Activated naive CD4-positive, alpha-beta T cell treated with anti-CD3 and anti-CD28 coated beads for 36 hours (primary cell): ENCODE data around the gene SLC26A9. TPM values are rescaled to one million over a fixed set of nuclear protein-coding genes. Genes with fewer than 3 reads are reported as not detected.

Experiments
- CTCF ChIA-PET: fragments of 350-600 bp; sonication (Branson Sonifier 250); formaldehyde crosslinking; loops from one replicate; lab custom pipeline; 2021; ENCODE audit warnings: antibody characterized with exemption; lab: Charles Lee
- DNase-seq: peaks from one replicate; pipeline ENCODE4 v3.0.0-alpha.2; 2020
- H3K27ac Mint-ChIP-seq: one replicate; pipeline ENCODE4 v1.8.0; 2021; ENCODE audit warnings: mild to moderate bottlenecking, mixed read lengths
- H3K27me3 Mint-ChIP-seq: one replicate; pipeline ENCODE4 v1.8.0; 2021; ENCODE audit warnings: low read depth, mixed read lengths
- H3K36me3 Mint-ChIP-seq: one replicate; pipeline ENCODE4 v1.8.0; 2021; ENCODE audit warnings: low read depth, mixed read lengths
- H3K4me1 Mint-ChIP-seq: one replicate; pipeline ENCODE4 v1.8.0; 2021; ENCODE audit warnings: low read depth, mixed read lengths
- H3K4me3 Mint-ChIP-seq: one replicate; pipeline ENCODE4 v1.8.0; 2021; ENCODE audit warnings: mild to moderate bottlenecking, moderate library complexity, mixed read lengths
- H3K9me3 Mint-ChIP-seq: one replicate; pipeline ENCODE4 v1.8.0; 2021; ENCODE audit warnings: mixed read lengths
- intact Hi-C: fragments of 100-400 bp; cut with micrococcal nuclease; formaldehyde crosslinking; loops from one replicate; pipeline ENCODE4 v1.15.1; 2023
- total RNA-seq, 2 experiments: library from RNA; stranded (reverse); gene quantifications; one replicate each; pipeline ENCODE4 v1.2.3, GENCODE V29; 2021

SLC26A9 gene
- total RNA-seq, 2 experiments from 2014 or later = not detected

GRCh38 chr1:205929496-205930194, 13.6 kb downstream of the SLC26A9 start:
- Mint-ChIP-seq H3K36me3 (no peaks in the 10 kb centered on the region), H3K4me3 (no peak overlapping the region), H3K9me3 (no peaks in the 10 kb centered on the region), H3K4me1 (no peaks in the 10 kb centered on the region), H3K27me3 (no peaks in the 10 kb centered on the region), H3K27ac (no peak overlapping the region)
- intact Hi-C loops = no loop called here
- CTCF ChIA-PET = interaction anchor here (2.2 kb wide), 1 partner anchor 48 kb away, joined by 8 read pairs; no protein-coding TSS in a partner anchor
- DNase-seq = no peak

- intact Hi-C loops = no loop called here
- Mint-ChIP-seq H3K4me3 (no peak overlapping the region), H3K4me1 (no peaks in the 10 kb centered on the region), H3K9me3 (no peaks in the 10 kb centered on the region), H3K27ac (no peak overlapping the region), H3K36me3 (no peaks in the 10 kb centered on the region), H3K27me3 (no peaks in the 10 kb centered on the region)
- no peak for DNase-seq
- CTCF ChIA-PET = interaction anchor here (2.2 kb wide), 1 partner anchor 49 kb away, joined by 8 read pairs; no protein-coding TSS in a partner anchor
These were observed 14.9 kb downstream of the SLC26A9 start for GRCh38 chr1:205928317-205928716.

GRCh38 chr1:205927676-205928075, 15.6 kb downstream of the SLC26A9 start:
- CTCF ChIA-PET = interaction anchor here (1.4 kb wide), 1 partner anchor 9 kb away, joined by 3 read pairs; no protein-coding TSS in a partner anchor
- no peaks in the 10 kb centered on the region for H3K36me3 Mint-ChIP-seq
- H3K4me1 Mint-ChIP-seq = no peaks in the 10 kb centered on the region
- DNase-seq = no peak
- no peak overlapping the region for H3K4me3 Mint-ChIP-seq
- intact Hi-C loops = no loop called here
- no peak overlapping the region for H3K27ac Mint-ChIP-seq
- H3K27me3 Mint-ChIP-seq = no peaks in the 10 kb centered on the region
- H3K9me3 Mint-ChIP-seq = no peaks in the 10 kb centered on the region

- Mint-ChIP-seq H3K27me3 (no peaks in the 10 kb centered on the region), H3K9me3 (no peaks in the 10 kb centered on the region), H3K4me1 (no peaks in the 10 kb centered on the region), H3K36me3 (no peaks in the 10 kb centered on the region), H3K4me3 (no peak overlapping the region), H3K27ac (no peak overlapping the region)
- intact Hi-C loops = no loop called here
- no peak for DNase-seq
- CTCF ChIA-PET = interaction anchor here (1.4 kb wide), 1 partner anchor 8 kb away, joined by 3 read pairs; no protein-coding TSS in a partner anchor
These were observed 16.0 kb downstream of the SLC26A9 start for GRCh38 chr1:205927247-205927646.

GRCh38 chr1:205926636-205927035, 16.6 kb downstream of the SLC26A9 start:
- DNase-seq = no peak
- intact Hi-C loops = no loop called here
- H3K4me1 Mint-ChIP-seq = no peaks in the 10 kb centered on the region
- H3K4me3 Mint-ChIP-seq = no peak overlapping the region
- H3K27me3 Mint-ChIP-seq = no peaks in the 10 kb centered on the region
- no peak overlapping the region for H3K27ac Mint-ChIP-seq
- CTCF ChIA-PET = interaction anchor here (1.0 to 1.4 kb wide), 2 partner anchors 8 to 10 kb away, joined by 3 read pairs; no protein-coding TSS in a partner anchor
- no peaks in the 10 kb centered on the region for H3K9me3 Mint-ChIP-seq
- no peaks in the 10 kb centered on the region for H3K36me3 Mint-ChIP-seq

- Mint-ChIP-seq H3K4me3 (no peak overlapping the region), H3K36me3 (no peaks in the 10 kb centered on the region), H3K27me3 (no peaks in the 10 kb centered on the region), H3K4me1 (no peaks in the 10 kb centered on the region), H3K27ac (no peak overlapping the region), H3K9me3 (no peaks in the 10 kb centered on the region)
- intact Hi-C loops = no loop called here
- CTCF ChIA-PET = interaction anchor here (1.0 to 1.4 kb wide), 2 partner anchors 7 to 9 kb away, joined by 3 read pairs; no protein-coding TSS in a partner anchor
- DNase-seq = no peak
These were observed 17.0 kb downstream of the SLC26A9 start for GRCh38 chr1:205926213-205926612.

GRCh38 chr1:205925736-205926135, 17.5 kb downstream of the SLC26A9 start:
- H3K27ac Mint-ChIP-seq = no peak overlapping the region
- CTCF ChIA-PET = interaction anchor here (0.6 to 1.0 kb wide), 2 partner anchors 9 to 70 kb away, joined by 3 read pairs; no protein-coding TSS in a partner anchor

GRCh38 chr1:205924460-205924790, 18.8 kb downstream of the SLC26A9 start:
- Mint-ChIP-seq H3K4me3 (no peak overlapping the region), H3K36me3 (no peaks in the 10 kb centered on the region), H3K27me3 (no peaks in the 10 kb centered on the region), H3K9me3 (no peaks in the 10 kb centered on the region), H3K27ac (no peak overlapping the region), H3K4me1 (no peaks in the 10 kb centered on the region)
- CTCF ChIA-PET = interaction anchor here (0.9 to 2.7 kb wide), 2 partner anchors 47 to 53 kb away, joined by 4 to 15 read pairs; no protein-coding TSS in a partner anchor
- no peak for DNase-seq
- intact Hi-C loops = no loop called here

More at GRCh38 chr1:205925736-205926135, 17.5 kb downstream of the SLC26A9 start:
- intact Hi-C loops = no loop called here
- Mint-ChIP-seq H3K9me3 (no peaks in the 10 kb centered on the region), H3K36me3 (no peaks in the 10 kb centered on the region), H3K4me1 (no peaks in the 10 kb centered on the region), H3K27me3 (no peaks in the 10 kb centered on the region), H3K4me3 (no peak overlapping the region)
- no peak for DNase-seq

- H3K4me3 Mint-ChIP-seq = no peak overlapping the region
- no peaks in the 10 kb centered on the region for H3K4me1 Mint-ChIP-seq
- no peaks in the 10 kb centered on the region for H3K36me3 Mint-ChIP-seq
- intact Hi-C loops = no loop called here
- no peak overlapping the region for H3K27ac Mint-ChIP-seq
- H3K9me3 Mint-ChIP-seq = no peaks in the 10 kb centered on the region
- H3K27me3 Mint-ChIP-seq = no peaks in the 10 kb centered on the region
- DNase-seq = no peak
- CTCF ChIA-PET = interaction anchor here (0.5 to 2.7 kb wide), 3 partner anchors 18 to 53 kb away, joined by 4 to 15 read pairs (median 5); no protein-coding TSS in a partner anchor
These were observed 19.4 kb downstream of the SLC26A9 start for GRCh38 chr1:205923651-205924459.

- intact Hi-C loops = no loop called here
- H3K9me3 Mint-ChIP-seq = no peaks in the 10 kb centered on the region
- H3K4me1 Mint-ChIP-seq = no peaks in the 10 kb centered on the region
- H3K4me3 Mint-ChIP-seq = no peak overlapping the region
- no peaks in the 10 kb centered on the region for H3K27me3 Mint-ChIP-seq
- no peak overlapping the region for H3K27ac Mint-ChIP-seq
- DNase-seq = no peak
- CTCF ChIA-PET = interaction anchor here (2.7 kb wide), 1 partner anchor 54 kb away, joined by 15 read pairs; no protein-coding TSS in a partner anchor
- no peaks in the 10 kb centered on the region for H3K36me3 Mint-ChIP-seq
These were observed 20.4 kb downstream of the SLC26A9 start for GRCh38 chr1:205922806-205923205.

GRCh38 chr1:205922314-205922713, 20.9 kb downstream of the SLC26A9 start:
- H3K27me3 Mint-ChIP-seq = no peaks in the 10 kb centered on the region
- intact Hi-C loops = no loop called here
- no peaks in the 10 kb centered on the region for H3K36me3 Mint-ChIP-seq
- H3K9me3 Mint-ChIP-seq = no peaks in the 10 kb centered on the region
- H3K4me3 Mint-ChIP-seq = no peak overlapping the region
- no peak overlapping the region for H3K27ac Mint-ChIP-seq
- CTCF ChIA-PET = interaction anchor here (0.6 to 6.2 kb wide), 3 partner anchors 55 to 261 kb away, joined by 3 to 172 read pairs (median 15); no protein-coding TSS in a partner anchor
- no peak for DNase-seq
- H3K4me1 Mint-ChIP-seq = no peaks in the 10 kb centered on the region

- no peak overlapping the region for H3K27ac Mint-ChIP-seq
- CTCF ChIA-PET = interaction anchor here (0.6 to 6.2 kb wide), 2 partner anchors 57 to 261 kb away, joined by 3 to 172 read pairs; no protein-coding TSS in a partner anchor
These were observed 21.7 kb downstream of the SLC26A9 start for GRCh38 chr1:205921570-205921909.

More at GRCh38 chr1:205921570-205921909, 21.7 kb downstream of the SLC26A9 start:
- no peaks in the 10 kb centered on the region for H3K9me3 Mint-ChIP-seq
- H3K4me1 Mint-ChIP-seq = no peaks in the 10 kb centered on the region
- H3K27me3 Mint-ChIP-seq = no peaks in the 10 kb centered on the region
- intact Hi-C loops = no loop called here
- H3K36me3 Mint-ChIP-seq = no peaks in the 10 kb centered on the region
- DNase-seq = no peak
- no peak overlapping the region for H3K4me3 Mint-ChIP-seq
